ENCODE results near the gene METTL22.

The METTL22 gene

DNA sequence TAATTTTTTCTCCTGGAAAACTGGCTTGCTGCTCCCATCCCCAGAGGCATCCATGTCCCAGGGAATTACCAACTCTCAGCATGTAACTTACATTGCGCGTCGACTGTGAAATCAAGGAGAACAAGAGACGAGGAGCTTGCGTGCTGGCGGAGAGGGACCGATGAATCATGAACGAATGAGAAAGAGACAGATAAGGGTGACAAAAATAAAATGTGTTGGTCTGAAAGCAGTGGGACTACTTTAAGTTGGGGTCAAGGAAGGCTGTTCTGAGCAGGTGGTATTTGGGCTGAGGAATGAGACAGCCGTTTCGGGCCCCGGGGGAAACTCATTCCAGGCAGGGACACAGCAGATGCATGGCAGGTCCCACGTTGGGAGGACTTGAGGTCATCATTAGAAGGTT, 75.4 kb downstream of the METTL22 start:
- no peak for DNase-seq (ENCODE audit: low read depth)

DNA sequence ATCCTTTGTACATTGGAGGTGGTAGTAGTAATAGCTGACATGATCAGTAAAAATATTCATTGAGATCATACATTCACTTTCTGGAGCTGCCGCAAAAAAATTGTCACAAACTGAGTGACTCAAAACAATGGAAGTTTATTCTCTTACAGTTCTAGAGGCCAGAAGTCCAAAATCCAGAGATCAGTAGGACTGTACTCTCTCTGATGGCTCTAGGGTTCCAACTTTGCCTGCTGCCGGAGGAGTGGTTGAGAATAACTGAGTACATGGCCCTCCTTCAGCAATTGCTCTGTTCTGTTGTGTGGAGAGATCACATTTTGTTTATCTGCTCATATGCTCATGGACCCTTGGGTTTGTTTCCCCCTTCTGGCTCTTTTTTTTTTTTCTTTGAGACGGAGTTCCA, 76.5 kb downstream of the METTL22 start:
- no peak for DNase-seq (ENCODE audit: low read depth)
